Heart right ventricle (tissue), 16 donors: ENCODE results near the gene SYT10. TPM values are rescaled to one million over a fixed set of nuclear protein-coding genes. Genes with fewer than 3 reads are reported as not detected.
"Not testable (repeated sequence)": the region's sequence is repeated elsewhere in the genome, so short reads cannot be mapped to it uniquely, and the experiment has no call there.

Experiments used
- ATAC-seq, 8 donors: fragments of 200-7000 bp; cut with Tn5 transposase; one replicate each; pipeline ENCODE4 v1.9.1; 2020; ENCODE audit warnings: mild to moderate bottlenecking in 8 of 8, moderate library complexity in 8 of 8, moderate number of reproducible peaks in 1 of 8
- DNase-seq, 2 donors: peaks; one replicate each; pipeline ENCODE4 v3.0.0-alpha.2; 2020
- H3K27ac ChIP-seq, 10 donors: fragments of 200-600 bp; sonication (generic) in 2 of 10; one replicate each; pipeline versions ENCODE4 v1.5.0 to v1.8.0; 2020 to 2022; ENCODE audit warnings: mild to moderate bottlenecking in 3 of 10
- H3K27me3 ChIP-seq, 7 donors: fragments of 200-600 bp; one replicate each; pipeline ENCODE4 v1.8.0; 2021 to 2022; ENCODE audit warnings: mild to moderate bottlenecking in 2 of 7
- H3K36me3 ChIP-seq, 9 donors: fragments of 200-600 bp; sonication (generic) in 1 of 9; one replicate each; pipeline versions ENCODE4 v1.5.0 to v1.8.0; 2020 to 2022; ENCODE audit warnings: mild to moderate bottlenecking in 2 of 9
- H3K4me1 ChIP-seq, 9 donors: fragments of 200-600 bp; sonication (generic) in 1 of 9; one replicate each; pipeline versions ENCODE4 v1.5.0 to v1.8.0; 2020 to 2022; ENCODE audit warnings: mild to moderate bottlenecking in 4 of 9
- H3K4me3 ChIP-seq, 10 donors: fragments of 200-600 bp; sonication (generic) in 2 of 10; one replicate each; pipeline versions ENCODE4 v1.5.0 to v1.8.0; 2020 to 2022; ENCODE audit warnings: mild to moderate bottlenecking in 7 of 10, moderate library complexity in 2 of 10
- H3K9me3 ChIP-seq, 11 donors: fragments of 200-600 bp in 10 of 11; sonication (generic) in 2 of 11; one replicate each; pipeline versions ENCODE4 v1.5.0 to v1.8.0; 2013 to 2022; ENCODE audit warnings: mild to moderate bottlenecking in 2 of 11, control low read depth in 1 of 11, moderate library complexity in 1 of 11
- WGBS, 2 donors: extraction: QIAGEN DNeasy Blood & Tissue Kit; methylation state at CpG; one replicate each; pipeline ENCODE4 v1.1.7; 2013; ENCODE audit warnings: inconsistent platforms in 1 of 2; 5-methylcytosine and 5-hydroxymethylcytosine counted together
- intact Hi-C, 10 donors: fragments of 100-400 bp; cut with DNase I; formaldehyde crosslinking; loops; one replicate each; pipeline versions ENCODE4 v1.11.1 to v1.14.2; 2022
- polyA plus RNA-seq, 2 donors: library from polyadenylated mRNA; stranded (reverse); fragments of 200-250 nt; gene quantifications; one replicate each; pipeline ENCODE4 v1.2.3, GENCODE V29; 2013
- total RNA-seq, 10 donors: library from RNA; stranded (reverse); fragmentation: NEBNext Ultra II Directional in 3 of 10; extraction: Animal tissue kit (Norgen Biotek cat#: 25700) in 3 of 10; gene quantifications; one replicate each; pipeline versions ENCODE4 v1.2.1 to v1.2.4, GENCODE V29; 2021 to 2023
- TF ChIP-seq, protein P1 (sequence below), 9 donors: fragments of 200-600 bp; sonication (generic) in 2 of 9; IDR thresholded peaks; one replicate each; pipeline versions ENCODE4 v1.5.0 to v1.8.0; 2021 to 2022; ENCODE audit warnings: antibody characterized with exemption in 9 of 9, mild to moderate bottlenecking in 5 of 9, moderate library complexity in 1 of 9
- donor health status: Arrhythmogenic right ventricular cardiomyopathy.
- donor health status: ischemic (EF 13 %, LVEDD 7.1; RV severe dilation, severe dysfunction).
- donor health status: healthy with polysubstance abuse.
- donor health status: DM: no; HTN: yes; CAD: no.
- donor health status: DM: no; HTN: no; CAD: no.
- donor health status: ischemic (EF 25% LVEDD 6.9; RV normal size, moderate dysfunction).
- donor health status: ischemic (EF 25% LVEDD 5.7; RV mildly dilated, moderate dysfunction).
- donor health status: healthy.
- donor health status: DM: yes; HTN: yes; CAD: no.
- donor health status: Ischemic cardiomyopathy.
- donor health status: ischemic (EF 35%, LVEDD 5.7; RV mildly dilated, moderate dysfunction).
- donor health status: nonischemic (EF 11% LVEDD 7.7; RV severe dilation, severe dysfunction).
- donor health status: DM: yes; HTN: yes; CAD: no.
- donor health status: PGD.
- donor health status: ischemic (EF 29% LVEDD 5.4; RV normal size, mild dysfunction).
- donor health status: nonischemic (EF 23%, LVEDD 6.1; RV moderate dilation, normal function).

SYT10 gene
- total and polyA plus RNA-seq, 12 donors: not detected

DNA sequence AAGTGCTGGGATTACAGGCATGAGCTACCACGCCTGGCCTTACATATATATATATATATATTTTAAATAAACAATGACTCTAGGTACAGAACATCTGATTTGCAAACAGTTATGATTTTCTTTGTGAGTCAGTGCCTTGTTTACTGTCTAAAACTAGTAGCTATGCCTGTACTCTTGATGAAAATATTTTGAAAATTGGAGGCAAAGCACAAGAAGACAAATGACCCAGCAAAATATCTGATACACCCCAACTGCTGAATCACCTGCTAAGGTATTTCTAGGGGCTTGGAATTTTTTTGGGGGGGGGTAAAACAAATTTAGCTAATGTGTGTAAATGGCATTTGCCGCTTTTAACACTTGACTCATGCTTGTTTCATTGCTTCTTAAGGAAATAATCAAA is 69.3 kb downstream of the SYT10 start:
- ATAC-seq: no peak
- H3K27me3 ChIP-seq: no peaks in the 10 kb centered on the region
- H3K27ac ChIP-seq: no peak overlapping the region
- intact Hi-C loops: no loop called here
- no peak overlapping the region for H3K4me3 ChIP-seq
- H3K9me3 ChIP-seq: peaks cover 0 to 5% (median 0%) of the 10 kb centered on the region in 11 donors
- TF ChIP-seq, protein P1, sequence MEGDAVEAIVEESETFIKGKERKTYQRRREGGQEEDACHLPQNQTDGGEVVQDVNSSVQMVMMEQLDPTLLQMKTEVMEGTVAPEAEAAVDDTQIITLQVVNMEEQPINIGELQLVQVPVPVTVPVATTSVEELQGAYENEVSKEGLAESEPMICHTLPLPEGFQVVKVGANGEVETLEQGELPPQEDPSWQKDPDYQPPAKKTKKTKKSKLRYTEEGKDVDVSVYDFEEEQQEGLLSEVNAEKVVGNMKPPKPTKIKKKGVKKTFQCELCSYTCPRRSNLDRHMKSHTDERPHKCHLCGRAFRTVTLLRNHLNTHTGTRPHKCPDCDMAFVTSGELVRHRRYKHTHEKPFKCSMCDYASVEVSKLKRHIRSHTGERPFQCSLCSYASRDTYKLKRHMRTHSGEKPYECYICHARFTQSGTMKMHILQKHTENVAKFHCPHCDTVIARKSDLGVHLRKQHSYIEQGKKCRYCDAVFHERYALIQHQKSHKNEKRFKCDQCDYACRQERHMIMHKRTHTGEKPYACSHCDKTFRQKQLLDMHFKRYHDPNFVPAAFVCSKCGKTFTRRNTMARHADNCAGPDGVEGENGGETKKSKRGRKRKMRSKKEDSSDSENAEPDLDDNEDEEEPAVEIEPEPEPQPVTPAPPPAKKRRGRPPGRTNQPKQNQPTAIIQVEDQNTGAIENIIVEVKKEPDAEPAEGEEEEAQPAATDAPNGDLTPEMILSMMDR (IDR thresholded peaks at IDR 0.05): no peak
- DNase-seq: no peak
- 65 to 72% methylated on average over 2 of the region's 2 CpGs for WGBS, 2 donors
- no peaks in the 10 kb centered on the region for H3K36me3 ChIP-seq
- no peaks in the 10 kb centered on the region for H3K4me1 ChIP-seq

DNA sequence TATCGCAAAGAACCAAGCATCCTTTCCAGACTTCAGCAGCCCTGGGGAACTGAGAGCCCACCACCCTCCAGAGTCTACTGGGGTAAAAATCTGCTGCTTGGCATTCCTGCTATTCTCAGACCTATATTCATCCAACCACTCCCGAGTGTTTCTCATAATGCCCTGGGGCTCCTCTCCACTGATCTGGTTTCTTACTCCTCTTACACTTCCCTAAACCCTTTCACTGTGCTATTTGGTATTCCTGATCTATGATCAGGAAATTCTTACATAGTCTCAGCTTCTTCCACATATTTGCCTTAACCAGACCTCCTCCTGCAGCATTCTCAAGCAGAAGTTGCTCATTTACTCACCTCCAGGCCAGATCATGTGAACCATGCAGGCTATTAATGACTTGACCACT is 82.4 kb downstream of the SYT10 start:
- no peak overlapping the region for H3K27ac ChIP-seq
- intact Hi-C loops: no loop called here
- H3K4me3 ChIP-seq: no peak overlapping the region
- H3K9me3 ChIP-seq: no peaks in the 10 kb centered on the region
- ATAC-seq (no peak), DNase-seq (no peak)
- H3K36me3 ChIP-seq: no peaks in the 10 kb centered on the region
- WGBS, 2 donors: 77 to 95% methylated on average over 2 of the region's 2 CpGs
- TF ChIP-seq, protein P1 (IDR thresholded peaks at IDR 0.05): no peak
- no peaks in the 10 kb centered on the region for H3K27me3 ChIP-seq
- H3K4me1 ChIP-seq: no peaks in the 10 kb centered on the region

DNA sequence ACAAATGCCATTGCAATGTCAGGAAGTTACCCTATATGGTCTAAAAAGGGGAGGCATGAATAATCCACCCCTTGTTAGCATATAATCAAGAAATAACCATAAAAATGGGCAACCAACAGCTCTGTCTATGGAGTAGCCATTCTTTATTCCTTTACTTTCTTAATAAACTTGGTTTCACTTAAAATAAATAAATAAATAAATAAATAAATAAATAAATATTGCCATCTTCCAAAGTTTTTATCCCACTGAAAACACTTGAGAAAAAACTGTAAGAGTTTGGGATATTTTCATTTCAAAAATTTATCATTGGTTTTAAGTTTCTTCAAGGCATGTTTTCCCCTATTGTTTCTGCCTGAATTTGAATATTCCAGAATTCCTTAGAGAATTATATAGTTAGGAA is 89.8 kb downstream of the SYT10 start:
- Histone ChIP-seq H3K4me3 (no peak overlapping the region), H3K36me3 (no peaks in the 10 kb centered on the region), H3K9me3 (no peaks in the 10 kb centered on the region), H3K27ac (no peak overlapping the region), H3K4me1 (no peaks in the 10 kb centered on the region), H3K27me3 (no peaks in the 10 kb centered on the region)
- no peak for ATAC-seq
- intact Hi-C loops: no loop called here
- TF ChIP-seq, protein P1 (IDR thresholded peaks at IDR 0.05): no peak
- DNase-seq: no peak

DNA sequence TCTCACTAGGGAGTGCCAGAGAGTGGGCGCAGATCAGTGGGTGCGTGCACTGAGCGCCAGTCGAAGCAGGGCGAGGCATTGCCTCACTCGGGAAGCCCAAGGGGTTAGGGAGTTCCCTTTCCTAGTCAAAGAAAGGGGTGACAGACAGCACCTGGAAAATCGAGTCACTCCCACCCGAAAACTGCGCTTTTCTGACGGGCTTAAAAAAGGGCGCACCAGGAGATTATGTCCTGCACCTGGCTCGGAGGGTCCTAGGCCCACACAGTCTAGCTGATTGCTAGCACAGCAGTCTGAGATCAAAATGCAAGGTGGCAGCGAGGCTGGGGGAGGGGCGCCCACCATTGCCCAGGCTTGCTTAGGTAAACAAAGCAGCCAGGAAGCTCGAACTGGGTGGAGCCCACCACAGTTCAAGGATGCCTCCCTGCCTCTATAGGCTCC is 107.6 kb downstream of the SYT10 start:
- intact Hi-C loops, H3K27ac ChIP-seq, ATAC-seq, H3K4me3 ChIP-seq, DNase-seq, H3K4me1 ChIP-seq, H3K27me3 ChIP-seq, H3K36me3 ChIP-seq, H3K9me3 ChIP-seq: not testable (repeated sequence)
- 87 to 88% methylated on average over 15 of the region's 15 CpGs for WGBS, 2 donors

DNA sequence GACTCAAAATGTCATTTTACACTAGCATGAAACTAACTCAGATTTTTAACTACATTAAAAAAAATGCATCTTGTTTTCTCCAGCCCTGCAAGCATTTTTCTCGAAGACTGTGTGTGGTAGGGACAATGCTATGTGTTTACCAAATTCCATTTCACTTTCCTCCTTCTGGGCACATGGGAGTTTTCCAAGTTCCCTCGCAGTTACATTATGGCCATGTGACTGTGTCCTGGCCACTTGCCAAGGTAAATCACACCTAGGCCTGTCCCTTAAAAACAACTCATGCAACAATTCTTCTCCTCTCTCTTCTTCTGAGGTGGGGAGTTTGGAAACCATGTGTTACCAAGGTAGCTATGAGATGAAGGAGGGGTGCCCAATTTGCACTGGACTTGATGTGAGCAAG is 108.7 kb downstream of the SYT10 start:
- ATAC-seq (no peak), DNase-seq (no peak)

More for the DNA sequence above, 108.7 kb downstream of the SYT10 start:
- Histone ChIP-seq H3K27ac (no peak overlapping the region), H3K4me3 (no peak overlapping the region), H3K4me1 (no peaks in the 10 kb centered on the region), H3K36me3 (no peaks in the 10 kb centered on the region), H3K27me3 (no peaks in the 10 kb centered on the region), H3K9me3 (peaks cover 0 to 6% (median 0%) of the 10 kb centered on the region in 11 donors)
- 50 to 52% methylated on average over 2 of the region's 2 CpGs for WGBS, 2 donors
- intact Hi-C loops: no loop called here
- TF ChIP-seq, protein P1 (IDR thresholded peaks at IDR 0.05): no peak
